ENCODE results near the gene CENPS.
"Not testable (repeated sequence)": the region's sequence is repeated elsewhere in the genome, so short reads cannot be mapped to it uniquely, and the experiment has no call there.

CENPS gene

DNA sequence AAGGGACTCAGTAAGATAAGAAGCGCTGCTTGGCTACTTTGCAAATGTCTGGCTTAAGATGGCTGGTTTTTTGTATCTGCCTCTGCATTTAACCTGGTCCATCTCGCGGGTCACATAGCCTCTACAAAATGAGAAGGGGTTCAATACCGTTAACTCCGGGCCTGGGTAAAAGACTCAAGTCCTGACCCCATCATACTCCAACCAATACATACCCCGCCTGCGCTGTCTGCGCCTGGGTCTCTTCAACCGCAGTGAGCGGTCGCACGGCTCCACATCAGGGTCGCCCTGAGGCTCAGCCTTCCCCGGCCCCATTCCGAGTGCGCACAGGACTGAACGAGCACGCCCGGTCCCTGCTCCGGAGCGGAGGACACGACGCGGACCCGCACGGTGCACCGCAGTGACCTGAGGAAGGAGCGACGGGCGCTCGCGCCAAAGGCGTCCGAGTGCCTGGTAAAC is 31.9 kb upstream of the CENPS start:
- Histone ChIP-seq H3K27me3 (ENCODE audit: control insufficient read depth, insufficient read depth, low read length, poor library complexity, severe bottlenecking) (no peaks in the 10 kb centered on the region), H3K4me1 (ENCODE audit: control insufficient read depth, insufficient read depth, low read length) (no peaks in the 10 kb centered on the region), H3K9me3 (ENCODE audit: control insufficient read depth, low read length) (no peaks in the 10 kb centered on the region), H3K36me3 (ENCODE audit: control insufficient read depth, insufficient read depth, low read length) (peaks cover 13% of the 10 kb centered on the region), H3K4me3 (ENCODE audit: insufficient read depth, low read depth, low read length) (peak overlapping the region; percentile 86), H3K27ac (ENCODE audit: insufficient read depth, low read depth, low read length, poor library complexity, severe bottlenecking) (peak overlapping the region; percentile 96)
- 2% methylated on average over 34 of the region's 34 CpGs for WGBS, 2 experiments

DNA sequence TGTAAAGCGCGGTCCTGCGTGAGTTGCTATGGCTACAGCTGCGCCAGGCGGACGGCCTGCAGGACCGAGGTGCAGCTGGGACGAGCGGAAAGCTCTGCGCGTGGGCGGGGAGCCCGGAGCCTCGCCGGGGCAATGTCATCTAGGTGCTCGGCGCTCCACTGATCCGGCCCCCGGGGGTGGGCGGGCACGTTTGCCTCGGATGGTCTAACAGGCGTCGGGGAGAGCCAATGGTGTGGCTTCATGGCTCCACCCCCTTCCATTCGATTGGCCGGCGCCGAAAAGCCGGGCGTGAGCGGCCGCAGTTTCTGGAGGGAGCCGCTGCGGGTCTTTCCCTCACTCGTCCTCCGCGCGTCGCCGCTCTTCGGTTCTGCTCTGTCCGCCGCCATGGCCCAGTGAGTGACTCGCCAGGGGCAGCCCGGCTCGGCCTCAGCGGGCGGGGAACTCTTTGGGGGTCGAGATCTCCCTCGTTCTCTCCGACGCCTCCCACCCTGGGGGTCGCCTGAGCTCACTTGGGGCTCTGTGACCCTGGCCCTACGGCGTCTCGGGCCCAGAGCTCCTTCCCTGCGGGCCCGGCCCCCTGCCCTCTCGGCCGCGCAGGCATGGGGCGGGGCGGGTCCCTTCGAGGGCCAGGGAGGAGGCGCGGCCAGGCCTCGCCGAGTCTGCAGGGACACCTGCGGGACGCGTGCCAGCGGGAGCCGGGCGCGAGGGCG is 31.3 kb upstream of the CENPS start, which contains the start of gene PGD:
Gene PGD, plus strand, starts transcription at position 331 of the 710 bp plus-strand sequence. Its CDS starts 54 bp downstream, at position 385.
- no peaks in the 10 kb centered on the region for H3K27me3 ChIP-seq (ENCODE audit: control insufficient read depth, insufficient read depth, low read length, poor library complexity, severe bottlenecking)
- H3K9me3 ChIP-seq (ENCODE audit: control insufficient read depth, low read length) = no peaks in the 10 kb centered on the region
- H3K4me3 ChIP-seq (ENCODE audit: insufficient read depth, low read depth, low read length) = peak within 1 kb of the TSS; percentile 86
- no peaks in the 10 kb centered on the region for H3K4me1 ChIP-seq (ENCODE audit: control insufficient read depth, insufficient read depth, low read length)
- peaks cover 18% of the 10 kb centered on the region for H3K36me3 ChIP-seq (ENCODE audit: control insufficient read depth, insufficient read depth, low read length)
- peak within 1 kb of the TSS; percentile 96 for H3K27ac ChIP-seq (ENCODE audit: insufficient read depth, low read depth, low read length, poor library complexity, severe bottlenecking)
- 0% methylated on average over 76 of the region's 76 CpGs for WGBS, 2 experiments

DNA sequence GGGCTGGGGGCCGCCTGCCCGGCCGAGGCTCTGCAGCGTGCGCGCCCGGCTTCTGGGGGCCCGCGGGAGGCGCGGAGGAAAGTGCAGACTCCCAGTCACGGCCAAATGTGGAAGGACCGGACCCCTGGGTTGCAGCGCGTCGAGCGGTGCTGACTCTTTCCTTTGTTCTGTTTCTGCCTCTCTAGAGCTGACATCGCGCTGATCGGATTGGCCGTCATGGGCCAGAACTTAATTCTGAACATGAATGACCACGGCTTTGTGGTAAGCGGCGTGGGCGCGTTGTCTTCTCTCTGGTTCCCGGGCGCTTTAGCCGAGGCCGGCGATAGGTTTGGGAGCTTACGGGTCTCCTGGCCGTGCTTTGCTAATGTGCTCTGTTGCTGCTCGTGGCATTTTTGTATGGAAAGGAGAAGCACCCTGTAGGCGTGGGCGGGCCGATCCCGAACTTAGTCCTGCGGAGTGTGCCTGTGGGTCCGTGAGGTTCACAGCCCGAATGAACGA is 30.7 kb upstream of the CENPS start:
- Histone ChIP-seq H3K4me3 (ENCODE audit: insufficient read depth, low read depth, low read length) (peak overlapping the region; percentile 86), H3K9me3 (ENCODE audit: control insufficient read depth, low read length) (no peaks in the 10 kb centered on the region), H3K27me3 (ENCODE audit: control insufficient read depth, insufficient read depth, low read length, poor library complexity, severe bottlenecking) (no peaks in the 10 kb centered on the region), H3K4me1 (ENCODE audit: control insufficient read depth, insufficient read depth, low read length) (no peaks in the 10 kb centered on the region), H3K27ac (ENCODE audit: insufficient read depth, low read depth, low read length, poor library complexity, severe bottlenecking) (peak overlapping the region; percentile 96), H3K36me3 (ENCODE audit: control insufficient read depth, insufficient read depth, low read length) (peaks cover 24% of the 10 kb centered on the region)
- 0 to 1% methylated on average over 42 of the region's 42 CpGs for WGBS, 2 experiments

DNA sequence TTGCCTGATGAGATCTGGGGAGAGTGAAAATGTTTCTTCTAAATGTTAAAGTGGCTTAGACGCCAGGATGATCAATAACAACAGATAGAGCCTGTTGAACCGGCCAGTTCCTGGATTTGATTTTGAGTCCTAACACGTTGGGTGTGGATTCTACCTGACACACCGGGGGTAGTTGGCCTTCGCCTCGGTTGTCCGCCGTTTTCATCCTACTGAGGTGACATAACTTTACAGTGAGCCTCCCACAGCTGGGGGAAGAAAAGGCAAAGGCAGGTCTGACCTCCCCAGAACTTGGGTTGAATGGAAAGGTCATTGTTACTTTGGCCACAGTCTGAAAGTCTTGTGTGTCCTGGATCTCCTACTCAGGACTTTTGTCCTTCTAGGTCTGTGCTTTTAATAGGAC is 30.2 kb upstream of the CENPS start:
- H3K9me3 ChIP-seq (ENCODE audit: control insufficient read depth, low read length) = no peaks in the 10 kb centered on the region
- no peaks in the 10 kb centered on the region for H3K27me3 ChIP-seq (ENCODE audit: control insufficient read depth, insufficient read depth, low read length, poor library complexity, severe bottlenecking)
- WGBS, 2 experiments = 23 to 31% methylated on average over 8 of the region's 8 CpGs
- H3K36me3 ChIP-seq (ENCODE audit: control insufficient read depth, insufficient read depth, low read length) = peaks cover 28% of the 10 kb centered on the region
- H3K4me1 ChIP-seq (ENCODE audit: control insufficient read depth, insufficient read depth, low read length) = no peaks in the 10 kb centered on the region
- peak overlapping the region; percentile 86 for H3K4me3 ChIP-seq (ENCODE audit: insufficient read depth, low read depth, low read length)
- peak overlapping the region; percentile 33 for H3K27ac ChIP-seq (ENCODE audit: insufficient read depth, low read depth, low read length, poor library complexity, severe bottlenecking)

DNA sequence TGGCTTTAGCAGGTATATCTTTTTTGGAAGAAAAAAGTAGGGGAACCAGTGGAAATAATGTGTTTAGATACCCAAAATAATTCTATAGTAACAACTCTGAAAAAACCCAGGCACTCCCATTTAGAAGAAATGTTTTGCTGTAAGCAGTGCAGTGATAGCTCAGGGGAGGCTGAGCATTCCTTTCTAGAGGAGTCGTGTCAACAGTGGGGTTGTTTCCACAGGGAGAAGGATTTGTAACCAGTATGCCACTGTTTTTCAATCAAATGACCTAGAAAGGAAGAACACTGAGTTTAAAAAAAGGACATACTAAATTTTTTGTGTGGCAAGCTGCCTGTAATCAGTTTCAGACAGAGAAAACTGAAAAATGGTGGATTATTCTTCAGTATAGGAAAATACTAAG is 29.0 kb upstream of the CENPS start:
- no peaks in the 10 kb centered on the region for H3K27me3 ChIP-seq (ENCODE audit: control insufficient read depth, insufficient read depth, low read length, poor library complexity, severe bottlenecking)
- WGBS, 2 experiments = 89 to 100% methylated on average over 1 of the region's 1 CpG
- H3K4me1 ChIP-seq (ENCODE audit: control insufficient read depth, insufficient read depth, low read length) = no peaks in the 10 kb centered on the region
- no peaks in the 10 kb centered on the region for H3K9me3 ChIP-seq (ENCODE audit: control insufficient read depth, low read length)
- H3K36me3 ChIP-seq (ENCODE audit: control insufficient read depth, insufficient read depth, low read length) = peaks cover 35% of the 10 kb centered on the region
- H3K27ac ChIP-seq (ENCODE audit: insufficient read depth, low read depth, low read length, poor library complexity, severe bottlenecking) = no peak overlapping the region
- no peak overlapping the region for H3K4me3 ChIP-seq (ENCODE audit: insufficient read depth, low read depth, low read length)

DNA sequence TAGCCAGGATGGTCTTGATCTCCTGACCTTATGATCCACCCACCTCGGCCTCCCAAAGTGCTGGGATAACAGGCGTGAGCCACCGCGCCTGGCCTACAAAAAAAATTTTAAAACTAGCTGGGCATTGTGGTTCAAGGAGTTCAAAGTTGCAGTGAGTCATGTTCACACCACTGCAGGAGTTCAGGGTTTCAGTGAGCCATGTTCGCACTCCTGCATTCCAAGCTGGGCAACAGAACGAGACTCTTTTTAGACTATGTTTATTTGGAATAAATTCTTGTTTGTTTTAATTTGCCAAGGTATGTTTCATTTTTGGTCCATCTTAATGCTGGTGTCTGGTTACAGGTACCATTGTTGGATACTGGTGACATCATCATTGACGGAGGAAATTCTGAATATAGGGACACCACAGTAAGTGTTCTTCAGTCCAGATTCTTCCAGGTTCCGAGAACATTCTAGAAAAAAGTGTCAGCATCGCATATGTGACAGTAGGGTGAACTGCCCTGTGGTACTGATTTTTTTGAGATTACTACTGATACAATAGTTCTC is 27.4 kb upstream of the CENPS start:
- no peaks in the 10 kb centered on the region for H3K4me1 ChIP-seq (ENCODE audit: control insufficient read depth, insufficient read depth, low read length)
- no peaks in the 10 kb centered on the region for H3K9me3 ChIP-seq (ENCODE audit: control insufficient read depth, low read length)
- no peak overlapping the region for H3K27ac ChIP-seq (ENCODE audit: insufficient read depth, low read depth, low read length, poor library complexity, severe bottlenecking)
- peaks cover 50% of the 10 kb centered on the region for H3K36me3 ChIP-seq (ENCODE audit: control insufficient read depth, insufficient read depth, low read length)
- no peaks in the 10 kb centered on the region for H3K27me3 ChIP-seq (ENCODE audit: control insufficient read depth, insufficient read depth, low read length, poor library complexity, severe bottlenecking)
- no peak overlapping the region for H3K4me3 ChIP-seq (ENCODE audit: insufficient read depth, low read depth, low read length)
- WGBS, 2 experiments = 96 to 97% methylated on average over 9 of the region's 9 CpGs

DNA sequence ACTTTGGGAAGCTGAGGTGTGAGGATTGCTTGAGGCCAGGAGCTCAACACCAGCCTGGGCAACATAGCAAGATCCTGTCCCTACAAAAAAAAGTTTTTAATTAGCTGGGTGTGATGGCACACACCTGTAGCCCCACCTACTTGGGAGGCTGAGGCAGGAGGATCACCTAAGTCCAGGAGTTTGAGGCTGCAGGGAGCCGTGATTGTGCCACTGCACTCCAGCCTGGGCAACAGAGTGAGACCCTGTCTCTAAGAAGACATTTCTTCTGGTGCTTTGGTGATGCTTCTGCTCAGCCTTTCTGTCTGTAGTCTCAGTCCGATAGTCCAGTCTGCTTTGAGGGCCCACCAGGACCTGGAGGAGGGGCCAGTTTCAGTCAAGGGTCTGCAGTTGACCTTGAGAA is 23.0 kb upstream of the CENPS start:
- Histone ChIP-seq H3K36me3 (ENCODE audit: control insufficient read depth, insufficient read depth, low read length) (peaks cover 86% of the 10 kb centered on the region), H3K27me3 (ENCODE audit: control insufficient read depth, insufficient read depth, low read length, poor library complexity, severe bottlenecking) (no peaks in the 10 kb centered on the region)

DNA sequence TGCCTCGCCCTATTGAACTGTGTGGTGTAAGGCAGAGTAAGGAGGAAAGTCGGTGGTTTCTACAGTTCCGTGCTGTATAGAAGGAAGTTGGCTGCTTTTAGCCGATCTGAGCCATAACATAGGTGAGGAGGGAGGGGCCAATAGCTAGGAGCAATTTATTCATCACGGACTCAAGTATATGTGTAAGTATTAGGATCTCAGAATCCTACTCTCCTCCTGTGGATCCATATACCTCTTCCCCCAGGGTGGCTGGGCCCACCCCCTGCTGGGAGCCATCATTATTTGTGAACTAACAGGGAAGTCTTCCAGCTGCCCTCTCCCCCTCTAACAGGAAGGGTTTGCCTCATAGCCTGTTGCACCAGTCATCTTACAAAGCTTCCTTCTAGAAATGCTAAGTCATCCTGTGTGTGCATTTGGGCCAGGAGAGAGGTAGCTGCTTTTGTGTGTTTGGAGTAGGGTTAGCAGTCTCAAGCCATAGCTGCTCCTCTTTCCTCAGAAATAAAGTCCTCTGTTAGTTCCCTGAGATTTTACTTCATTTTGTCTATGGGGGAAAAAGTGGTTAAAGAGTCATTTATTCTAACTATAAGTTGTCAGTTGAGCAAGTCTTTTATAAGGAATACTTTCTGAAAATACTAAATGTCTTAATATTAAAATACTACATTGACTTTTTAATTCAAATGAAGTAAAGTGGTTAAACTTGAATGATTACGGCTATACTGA is 14.9 kb upstream of the CENPS start:
- Histone ChIP-seq H3K36me3 (ENCODE audit: control insufficient read depth, insufficient read depth, low read length) (peaks cover 80% of the 10 kb centered on the region), H3K27ac (ENCODE audit: insufficient read depth, low read depth, low read length, poor library complexity, severe bottlenecking) (no peak overlapping the region), H3K27me3 (ENCODE audit: control insufficient read depth, insufficient read depth, low read length, poor library complexity, severe bottlenecking) (no peaks in the 10 kb centered on the region), H3K4me1 (ENCODE audit: control insufficient read depth, insufficient read depth, low read length) (no peaks in the 10 kb centered on the region), H3K9me3 (ENCODE audit: control insufficient read depth, low read length) (no peaks in the 10 kb centered on the region), H3K4me3 (ENCODE audit: insufficient read depth, low read depth, low read length) (no peak overlapping the region)
- WGBS, 2 experiments = 93 to 98% methylated on average over 5 to 6 of the region's 6 CpGs

More for the DNA sequence above, 23.0 kb upstream of the CENPS start:
- WGBS, 2 experiments = 95 to 98% methylated on average over 2 of the region's 2 CpGs
- H3K4me3 ChIP-seq (ENCODE audit: insufficient read depth, low read depth, low read length) = no peak overlapping the region
- H3K4me1 ChIP-seq (ENCODE audit: control insufficient read depth, insufficient read depth, low read length) = no peaks in the 10 kb centered on the region
- no peak overlapping the region for H3K27ac ChIP-seq (ENCODE audit: insufficient read depth, low read depth, low read length, poor library complexity, severe bottlenecking)
- no peaks in the 10 kb centered on the region for H3K9me3 ChIP-seq (ENCODE audit: control insufficient read depth, low read length)

DNA sequence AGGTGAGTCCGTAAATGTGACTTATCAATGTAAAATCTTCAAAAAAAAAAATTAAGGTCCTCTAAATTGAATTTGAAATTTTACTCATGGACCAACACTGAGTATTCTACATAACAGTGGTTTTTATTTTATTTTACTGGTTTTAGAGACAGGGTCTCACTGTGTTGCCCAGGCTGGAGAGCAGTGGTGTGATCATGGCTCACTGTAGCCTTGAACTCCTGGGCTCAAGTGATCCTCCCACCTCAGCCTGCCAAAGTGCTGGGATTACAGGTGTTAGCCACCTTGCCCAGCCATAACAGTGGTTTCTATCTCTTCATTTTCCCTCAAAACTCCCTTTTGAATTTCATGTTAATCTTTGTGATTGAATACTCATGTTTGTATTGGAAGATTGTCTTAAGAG is 14.3 kb upstream of the CENPS start:
- H3K9me3 ChIP-seq (ENCODE audit: control insufficient read depth, low read length); H3K4me3 ChIP-seq (ENCODE audit: insufficient read depth, low read depth, low read length); H3K27ac ChIP-seq (ENCODE audit: insufficient read depth, low read depth, low read length, poor library complexity, severe bottlenecking); H3K27me3 ChIP-seq (ENCODE audit: control insufficient read depth, insufficient read depth, low read length, poor library complexity, severe bottlenecking); H3K4me1 ChIP-seq (ENCODE audit: control insufficient read depth, insufficient read depth, low read length): not testable (repeated sequence)
- WGBS, 2 experiments = 100% methylated on average over 1 of the region's 1 CpG; no CpG with 5 or more reads in 1 of the 2 experiments
- H3K36me3 ChIP-seq (ENCODE audit: control insufficient read depth, insufficient read depth, low read length) = peaks cover 79% of the 10 kb centered on the region

DNA sequence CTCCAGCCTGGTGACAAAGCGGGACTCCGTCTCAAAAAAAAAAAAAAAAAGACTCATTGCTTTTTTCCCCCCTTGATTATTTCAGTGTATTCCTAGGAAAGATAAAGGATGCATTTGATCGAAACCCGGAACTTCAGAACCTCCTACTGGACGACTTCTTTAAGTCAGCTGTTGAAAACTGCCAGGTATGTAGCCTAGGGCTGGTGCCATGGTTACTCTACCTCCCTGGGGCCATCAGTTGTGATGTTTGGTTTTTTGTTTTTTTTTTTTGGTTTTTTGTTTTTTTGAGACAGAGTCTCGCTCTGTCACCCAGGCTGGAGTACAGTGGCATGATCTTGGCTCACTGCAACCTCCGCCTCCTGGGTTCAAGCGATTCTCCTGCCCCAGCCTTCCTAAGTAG is 11.5 kb upstream of the CENPS start:
- not testable (repeated sequence) for H3K27ac ChIP-seq (ENCODE audit: insufficient read depth, low read depth, low read length, poor library complexity, severe bottlenecking); H3K4me3 ChIP-seq (ENCODE audit: insufficient read depth, low read depth, low read length); H3K4me1 ChIP-seq (ENCODE audit: control insufficient read depth, insufficient read depth, low read length); H3K9me3 ChIP-seq (ENCODE audit: control insufficient read depth, low read length); H3K27me3 ChIP-seq (ENCODE audit: control insufficient read depth, insufficient read depth, low read length, poor library complexity, severe bottlenecking)
- H3K36me3 ChIP-seq (ENCODE audit: control insufficient read depth, insufficient read depth, low read length) = peaks cover 59% of the 10 kb centered on the region
- WGBS, 2 experiments = 96% methylated on average over 8 of the region's 8 CpGs
